HEK293 (cell line): ENCODE data around the gene CNKSR3.

Experiments
- IKZF3 ChIP-seq: fragments of 450-650 bp; IDR thresholded peaks from 2 replicates; pipeline ENCODE4 v1.5.0; 2018; ENCODE audit warnings: missing biosample characterization, mild to moderate bottlenecking, missing genetic modification characterization, moderate library complexity
- OSR2 ChIP-seq: fragments of 450-650 bp; formaldehyde crosslinking; IDR thresholded peaks from 2 replicates; pipeline ENCODE4 v1.5.1; 2016; ENCODE audit warnings: missing biosample characterization, missing genetic modification characterization
- OVOL3 ChIP-seq: fragments of 450-650 bp; formaldehyde crosslinking; IDR thresholded peaks from 2 replicates; pipeline ENCODE4 v1.5.1; 2016; ENCODE audit warnings: missing biosample characterization, missing genetic modification characterization
- PRDM1 ChIP-seq: fragments of 450-650 bp; formaldehyde crosslinking; IDR thresholded peaks from 2 replicates; pipeline ENCODE4; 2016; ENCODE audit warnings: missing biosample characterization, missing genetic modification characterization
- SP2 ChIP-seq: fragments of 450-650 bp; formaldehyde crosslinking; IDR thresholded peaks from 2 replicates; pipeline ENCODE4 v1.5.1; 2016; ENCODE audit warnings: missing biosample characterization, missing genetic modification characterization
- SP3 ChIP-seq: fragments of 450-650 bp; formaldehyde crosslinking; IDR thresholded peaks from 2 replicates; pipeline ENCODE4 v1.5.1; 2016; ENCODE audit warnings: missing biosample characterization, missing genetic modification characterization
- ZBTB26 ChIP-seq: fragments of 450-650 bp; formaldehyde crosslinking; optimal IDR thresholded peaks from 2 replicates; pipeline ENCODE3; 2016; ENCODE audit warnings: missing biosample characterization, mild to moderate bottlenecking, missing genetic modification characterization
- ZBTB8A ChIP-seq: fragments of 450-650 bp; formaldehyde crosslinking; IDR thresholded peaks from 2 replicates; pipeline ENCODE4 v1.5.1; 2016; ENCODE audit warnings: missing biosample characterization, missing genetic modification characterization
- ZFHX2 ChIP-seq: fragments of 450-650 bp; formaldehyde crosslinking; conservative IDR thresholded peaks from 2 replicates; pipeline ENCODE4 v1.5.1; 2016; ENCODE audit warnings: missing biosample characterization, missing genetic modification characterization
- ZFP69B ChIP-seq: fragments of 450-650 bp; formaldehyde crosslinking; IDR thresholded peaks from 2 replicates; pipeline ENCODE4 v1.5.1; 2016; ENCODE audit warnings: missing biosample characterization, missing genetic modification characterization
- ZNF146 ChIP-seq: fragments of 450-650 bp; formaldehyde crosslinking; IDR thresholded peaks from 2 replicates; pipeline ENCODE4 v1.5.1; 2016; ENCODE audit warnings: missing biosample characterization, missing genetic modification characterization
- ZNF24 ChIP-seq: fragments of 450-650 bp; formaldehyde crosslinking; IDR thresholded peaks from 2 replicates; pipeline ENCODE4 v1.5.1; 2016; ENCODE audit warnings: missing biosample characterization, missing genetic modification characterization
- ZNF248 ChIP-seq: fragments of 450-650 bp; formaldehyde crosslinking; IDR thresholded peaks from 2 replicates; pipeline ENCODE4 v1.5.1; 2017; ENCODE audit warnings: missing biosample characterization, missing genetic modification characterization
- ZNF335 ChIP-seq: fragments of 450-650 bp; formaldehyde crosslinking; conservative IDR thresholded peaks from 2 replicates; pipeline ENCODE4 v1.5.1; 2016; ENCODE audit warnings: missing biosample characterization, missing genetic modification characterization
- ZNF426 ChIP-seq: fragments of 450-650 bp; formaldehyde crosslinking; IDR thresholded peaks from 2 replicates; pipeline ENCODE4 v1.5.1; 2017; ENCODE audit warnings: missing biosample characterization, missing genetic modification characterization, mild to moderate bottlenecking, inconsistent platforms, moderate library complexity
- ZNF513 ChIP-seq: fragments of 450-650 bp; IDR thresholded peaks from 2 replicates; pipeline ENCODE4 v1.5.1; 2018; ENCODE audit warnings: missing biosample characterization, missing genetic modification characterization
- ZNF514 ChIP-seq: fragments of 450-650 bp; formaldehyde crosslinking; IDR thresholded peaks from 2 replicates; pipeline ENCODE4 v1.5.1; 2016; ENCODE audit warnings: missing biosample characterization, missing genetic modification characterization
- ZNF518A ChIP-seq: fragments of 450-650 bp; formaldehyde crosslinking; conservative IDR thresholded peaks from 2 replicates; pipeline ENCODE4 v1.5.1; 2016; ENCODE audit warnings: low read depth, missing biosample characterization, missing genetic modification characterization
- ZNF529 ChIP-seq: fragments of 450-650 bp; formaldehyde crosslinking; IDR thresholded peaks from 2 replicates; pipeline ENCODE4 v1.5.1; 2017; ENCODE audit warnings: missing genetic modification characterization, missing biosample characterization; ENCODE audit not compliant: insufficient replicate concordance
- ZNF561 ChIP-seq: fragments of 450-650 bp; IDR thresholded peaks from 2 replicates; pipeline ENCODE4 v1.5.1; 2018; ENCODE audit warnings: missing biosample characterization, missing genetic modification characterization, borderline replicate concordance
- ZNF610 ChIP-seq: fragments of 450-650 bp; formaldehyde crosslinking; IDR thresholded peaks from 2 replicates; pipeline ENCODE4 v1.5.1; 2016; ENCODE audit warnings: missing biosample characterization, missing genetic modification characterization, borderline replicate concordance
- ZNF658 ChIP-seq: fragments of 450-650 bp; formaldehyde crosslinking; IDR thresholded peaks from 2 replicates; pipeline ENCODE4; 2016; ENCODE audit warnings: missing biosample characterization, missing genetic modification characterization
- TF ChIP-seq, protein P1 (sequence below): sonication (generic); formaldehyde crosslinking; IDR thresholded peaks from 2 replicates; pipeline ENCODE4 v1.8.1; 2022; ENCODE audit warnings: mild to moderate bottlenecking, moderate library complexity, missing genetic modification reagents
- TF ChIP-seq, protein P2 (sequence below): fragments of 450-650 bp; formaldehyde crosslinking; IDR thresholded peaks from 2 replicates; pipeline ENCODE4 v1.5.1; 2016; ENCODE audit warnings: missing biosample characterization, missing genetic modification characterization
- TF ChIP-seq, protein P3 (sequence below): fragments of 450-650 bp; formaldehyde crosslinking; IDR thresholded peaks from 2 replicates; pipeline ENCODE4 v1.5.1; 2016; ENCODE audit warnings: missing biosample characterization, missing genetic modification characterization
- TF ChIP-seq, protein P4 (sequence below): fragments of 450-650 bp; formaldehyde crosslinking; IDR thresholded peaks from 2 replicates; pipeline ENCODE4 v1.5.1; 2016; ENCODE audit warnings: missing biosample characterization, missing genetic modification characterization

CNKSR3 gene

DNA sequence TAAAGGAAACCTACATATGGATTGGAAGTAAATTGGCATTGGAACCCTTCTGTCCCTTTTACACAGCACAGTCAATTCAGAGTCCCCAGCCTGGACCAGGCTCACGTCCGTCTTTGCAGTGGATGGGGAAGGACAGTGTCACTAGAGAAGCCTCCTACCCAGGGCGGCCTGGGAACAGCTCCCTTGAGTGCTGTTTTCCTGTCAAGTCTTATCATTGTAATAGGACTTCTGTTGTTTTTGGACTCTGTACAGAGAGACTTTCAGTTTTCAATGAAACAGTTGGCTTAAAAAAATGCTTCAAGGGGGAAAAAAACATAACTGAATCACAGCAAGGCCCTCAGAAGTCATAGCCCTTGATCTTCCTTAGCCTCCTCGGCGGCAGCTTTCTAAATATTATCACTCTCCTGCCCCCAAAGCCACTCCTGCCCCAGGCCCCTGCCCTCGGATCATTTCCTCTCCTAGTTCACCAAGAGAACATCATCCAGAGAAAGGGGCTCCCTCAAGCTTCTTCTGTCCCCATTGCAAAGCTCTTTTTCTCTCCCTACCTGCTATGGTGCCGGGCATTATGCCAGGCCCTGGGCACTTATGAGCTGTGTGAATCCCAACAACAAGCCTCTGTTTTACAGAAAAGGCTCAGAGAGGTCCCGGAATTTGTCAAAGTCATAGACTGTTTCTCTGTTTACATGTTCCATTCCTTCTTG is 37.8 kb upstream of the CNKSR3 start (continued):
- TF ChIP-seq, protein P1, sequence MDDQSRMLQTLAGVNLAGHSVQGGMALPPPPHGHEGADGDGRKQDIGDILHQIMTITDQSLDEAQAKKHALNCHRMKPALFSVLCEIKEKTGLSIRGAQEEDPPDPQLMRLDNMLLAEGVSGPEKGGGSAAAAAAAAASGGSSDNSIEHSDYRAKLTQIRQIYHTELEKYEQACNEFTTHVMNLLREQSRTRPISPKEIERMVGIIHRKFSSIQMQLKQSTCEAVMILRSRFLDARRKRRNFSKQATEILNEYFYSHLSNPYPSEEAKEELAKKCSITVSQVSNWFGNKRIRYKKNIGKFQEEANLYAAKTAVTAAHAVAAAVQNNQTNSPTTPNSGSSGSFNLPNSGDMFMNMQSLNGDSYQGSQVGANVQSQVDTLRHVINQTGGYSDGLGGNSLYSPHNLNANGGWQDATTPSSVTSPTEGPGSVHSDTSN (CRISPR knock-in tag) = no peak
- TF ChIP-seq ZFHX2 (tag by site-specific recombination) = no peak
- TF ChIP-seq, protein P2, sequence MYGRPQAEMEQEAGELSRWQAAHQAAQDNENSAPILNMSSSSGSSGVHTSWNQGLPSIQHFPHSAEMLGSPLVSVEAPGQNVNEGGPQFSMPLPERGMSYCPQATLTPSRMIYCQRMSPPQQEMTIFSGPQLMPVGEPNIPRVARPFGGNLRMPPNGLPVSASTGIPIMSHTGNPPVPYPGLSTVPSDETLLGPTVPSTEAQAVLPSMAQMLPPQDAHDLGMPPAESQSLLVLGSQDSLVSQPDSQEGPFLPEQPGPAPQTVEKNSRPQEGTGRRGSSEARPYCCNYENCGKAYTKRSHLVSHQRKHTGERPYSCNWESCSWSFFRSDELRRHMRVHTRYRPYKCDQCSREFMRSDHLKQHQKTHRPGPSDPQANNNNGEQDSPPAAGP = peak; percentile 80
- TF ChIP-seq, protein P3, sequence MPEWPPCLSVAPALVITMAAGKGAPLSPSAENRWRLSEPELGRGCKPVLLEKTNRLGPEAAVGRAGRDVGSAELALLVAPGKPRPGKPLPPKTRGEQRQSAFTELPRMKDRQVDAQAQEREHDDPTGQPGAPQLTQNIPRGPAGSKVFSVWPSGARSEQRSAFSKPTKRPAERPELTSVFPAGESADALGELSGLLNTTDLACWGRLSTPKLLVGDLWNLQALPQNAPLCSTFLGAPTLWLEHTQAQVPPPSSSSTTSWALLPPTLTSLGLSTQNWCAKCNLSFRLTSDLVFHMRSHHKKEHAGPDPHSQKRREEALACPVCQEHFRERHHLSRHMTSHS (tag by site-specific recombination) = peak; percentile 41; the same call in 1 of the 2 replicates
- 0 out of 2 replicates have a peak, but pooled peaks have one; percentile 11 for TF ChIP-seq SP2 (tag by site-specific recombination)
- 0 out of 2 replicates have a peak, but pooled peaks have one; percentile 6 for TF ChIP-seq ZNF335 (tag by site-specific recombination)
- TF ChIP-seq SP3 (tag by site-specific recombination) = no peak
- TF ChIP-seq ZNF610 (tag by site-specific recombination) = 0 out of 2 replicates have a peak, but pooled peaks have one; percentile 49
- TF ChIP-seq ZNF561 (tag by site-specific recombination) = peak; percentile 89; the same call in 1 of the 2 replicates
- TF ChIP-seq ZNF529 (tag by site-specific recombination) = peak; percentile 58
- TF ChIP-seq ZBTB8A (tag by site-specific recombination) = peak; percentile 39; the same call in 1 of the 2 replicates
- TF ChIP-seq ZNF514 (tag by site-specific recombination) = no peak
- TF ChIP-seq, protein P4, sequence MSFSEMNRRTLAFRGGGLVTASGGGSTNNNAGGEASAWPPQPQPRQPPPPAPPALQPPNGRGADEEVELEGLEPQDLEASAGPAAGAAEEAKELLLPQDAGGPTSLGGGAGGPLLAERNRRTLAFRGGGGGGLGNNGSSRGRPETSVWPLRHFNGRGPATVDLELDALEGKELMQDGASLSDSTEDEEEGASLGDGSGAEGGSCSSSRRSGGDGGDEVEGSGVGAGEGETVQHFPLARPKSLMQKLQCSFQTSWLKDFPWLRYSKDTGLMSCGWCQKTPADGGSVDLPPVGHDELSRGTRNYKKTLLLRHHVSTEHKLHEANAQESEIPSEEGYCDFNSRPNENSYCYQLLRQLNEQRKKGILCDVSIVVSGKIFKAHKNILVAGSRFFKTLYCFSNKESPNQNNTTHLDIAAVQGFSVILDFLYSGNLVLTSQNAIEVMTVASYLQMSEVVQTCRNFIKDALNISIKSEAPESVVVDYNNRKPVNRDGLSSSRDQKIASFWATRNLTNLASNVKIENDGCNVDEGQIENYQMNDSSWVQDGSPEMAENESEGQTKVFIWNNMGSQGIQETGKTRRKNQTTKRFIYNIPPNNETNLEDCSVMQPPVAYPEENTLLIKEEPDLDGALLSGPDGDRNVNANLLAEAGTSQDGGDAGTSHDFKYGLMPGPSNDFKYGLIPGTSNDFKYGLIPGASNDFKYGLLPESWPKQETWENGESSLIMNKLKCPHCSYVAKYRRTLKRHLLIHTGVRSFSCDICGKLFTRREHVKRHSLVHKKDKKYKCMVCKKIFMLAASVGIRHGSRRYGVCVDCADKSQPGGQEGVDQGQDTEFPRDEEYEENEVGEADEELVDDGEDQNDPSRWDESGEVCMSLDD (tag by site-specific recombination) = no peak
- peak; percentile 89 for TF ChIP-seq OVOL3 (tag by site-specific recombination)
- TF ChIP-seq ZNF248 (tag by site-specific recombination) = no peak
- peak; percentile 62; the same call in 1 of the 2 replicates for TF ChIP-seq ZFP69B (tag by site-specific recombination)
- TF ChIP-seq OSR2 (tag by site-specific recombination) = peak; percentile 96
- TF ChIP-seq ZNF518A (tag by site-specific recombination) = no peak
- TF ChIP-seq ZBTB26 (tag by site-specific recombination) = no peak
- TF ChIP-seq ZNF658 (tag by site-specific recombination) = no peak
- no peak; the same call in 1 of the 2 replicates for TF ChIP-seq ZNF146
- TF ChIP-seq IKZF3 (tag by site-specific recombination) = peak; percentile 90
- TF ChIP-seq PRDM1 (tag by site-specific recombination) = no peak
- TF ChIP-seq ZNF24 (tag by site-specific recombination) = peak; percentile 91; the same call in 1 of the 2 replicates
- no peak; the same call in 1 of the 2 replicates for TF ChIP-seq ZNF513 (tag by site-specific recombination)
- TF ChIP-seq ZNF426 (tag by site-specific recombination) = no peak
